ENCODE measurements around the gene MTHFR.

Gene MTHFR

DNA sequence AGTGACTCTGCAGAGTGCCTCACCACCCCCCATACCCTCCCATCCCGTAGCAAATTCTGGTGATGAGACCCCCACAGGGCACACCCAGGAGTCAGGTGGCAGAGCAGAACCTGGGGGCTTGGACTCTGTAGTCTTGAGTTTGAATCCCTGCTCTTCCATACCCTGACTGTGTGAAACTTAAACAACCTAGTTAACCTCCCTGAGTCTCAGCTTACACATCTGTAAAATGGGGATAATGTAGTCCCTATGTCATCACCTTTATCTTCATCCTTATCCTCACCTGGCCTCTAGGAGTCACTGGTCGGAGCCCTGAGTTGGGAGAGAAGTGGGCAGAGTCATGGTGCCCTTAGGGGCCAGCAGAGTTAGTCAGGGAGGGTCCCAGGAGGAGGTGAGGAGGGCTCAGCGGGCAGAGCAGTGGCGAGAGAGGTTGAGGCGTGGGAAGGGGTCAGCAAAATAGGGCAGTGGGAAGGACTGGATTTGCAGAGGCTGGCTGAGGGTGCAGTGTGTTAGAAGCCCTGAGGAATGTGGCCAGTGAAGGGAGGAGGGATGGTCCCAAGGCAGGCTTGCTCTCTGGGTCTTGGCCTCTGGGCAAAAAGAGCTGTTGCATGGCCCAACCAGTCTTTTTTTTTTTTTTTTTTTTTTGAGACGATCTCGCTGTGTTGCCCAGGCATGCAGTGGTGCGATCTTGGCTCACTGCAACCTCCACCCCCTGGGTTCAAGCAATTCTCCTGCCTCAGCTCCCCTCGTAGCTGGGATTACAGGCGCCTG lies 25.2 kb downstream of the MTHFR start:
- DNase-seq: no peak

DNA sequence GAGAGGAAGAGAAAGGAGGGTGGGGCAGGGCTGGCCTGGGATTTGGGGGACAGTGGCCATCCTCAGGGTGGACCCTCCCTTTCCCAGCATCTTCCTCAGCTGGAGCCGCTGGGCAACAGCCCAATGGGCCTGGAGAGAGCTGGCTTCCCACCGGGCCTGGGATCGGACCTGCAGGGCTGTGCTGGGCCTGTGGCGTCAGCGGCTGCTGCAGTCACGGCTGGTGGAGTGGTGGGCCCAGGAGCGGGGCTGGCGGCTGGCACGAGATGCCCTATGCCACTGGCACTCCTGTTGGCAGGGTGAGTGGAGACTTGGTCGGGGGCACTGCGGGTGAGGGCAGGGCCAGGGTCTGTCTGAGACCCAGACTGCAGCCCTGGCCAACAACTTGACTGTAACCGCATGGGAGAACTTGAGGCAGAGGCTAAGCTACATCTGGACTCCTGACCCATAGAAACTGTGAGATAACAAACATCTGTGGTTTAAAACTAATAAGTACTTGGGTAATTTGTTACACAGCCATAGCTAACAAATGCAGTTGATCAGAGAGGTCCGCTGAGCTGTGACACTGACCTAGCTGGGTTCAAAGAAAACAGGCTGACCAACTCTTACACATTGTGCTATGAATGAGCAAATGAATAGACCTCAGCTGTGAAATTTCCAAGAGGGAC lies 25.9 kb downstream of the MTHFR start:
- DNase-seq: no peak

DNA sequence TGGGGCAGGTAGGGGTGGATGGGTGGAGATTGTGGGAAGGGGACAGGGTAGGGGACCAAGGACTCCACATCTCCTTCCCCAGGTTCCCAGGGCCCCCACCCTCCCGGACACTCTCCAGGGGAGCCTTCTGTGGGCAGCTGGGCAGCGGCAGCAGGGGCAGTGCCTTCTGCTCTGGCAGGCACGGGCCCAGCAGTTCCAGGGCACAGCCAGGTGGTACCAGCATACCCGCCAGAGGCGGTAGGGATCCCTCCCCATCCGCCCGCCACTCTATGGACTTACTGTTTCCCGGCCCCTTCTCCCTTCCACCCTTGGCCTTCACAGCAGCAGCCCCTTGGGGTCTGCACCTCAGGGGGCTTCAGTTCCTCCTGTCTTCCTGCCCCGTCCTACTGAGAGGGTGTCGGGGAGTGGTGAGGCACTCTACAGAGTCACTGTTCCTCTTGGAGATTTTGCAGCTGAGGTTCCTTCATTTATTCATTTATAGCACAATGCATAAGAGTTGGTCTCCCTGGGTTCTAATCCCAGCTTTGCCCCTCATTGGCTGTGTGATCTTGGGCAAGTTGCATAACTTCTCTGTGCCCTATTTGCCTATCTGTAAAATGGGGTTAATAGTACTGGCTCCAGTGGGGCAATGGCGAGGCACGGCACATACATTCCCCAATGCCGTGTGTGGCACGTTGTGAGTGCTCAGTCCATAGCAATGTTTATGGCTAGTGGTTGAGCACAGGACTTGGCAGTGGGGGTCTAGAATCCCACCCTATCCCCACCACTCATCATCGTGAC lies 26.7 kb downstream of the MTHFR start:
- no peak for DNase-seq

DNA sequence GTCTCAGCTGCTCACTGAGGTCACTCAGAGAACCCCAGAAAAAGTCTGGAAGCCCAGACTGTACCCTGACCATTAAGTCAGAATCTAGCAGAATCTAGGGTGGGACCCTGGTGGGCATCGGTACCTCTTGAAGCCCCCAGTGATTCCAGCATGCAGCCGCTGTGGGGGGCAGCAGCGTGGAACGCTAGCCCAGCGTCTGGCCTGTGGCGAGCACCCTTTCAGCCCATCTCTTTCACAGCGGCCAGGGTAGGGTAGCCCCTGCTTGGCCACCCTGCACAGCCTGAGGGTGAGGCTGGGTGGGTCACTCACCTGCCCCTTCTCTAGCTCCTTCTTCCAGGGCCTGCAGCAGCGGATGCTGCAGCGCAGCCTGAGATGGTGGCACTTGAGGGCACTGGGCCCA lies 27.4 kb downstream of the MTHFR start:
- DNase-seq: no peak

DNA sequence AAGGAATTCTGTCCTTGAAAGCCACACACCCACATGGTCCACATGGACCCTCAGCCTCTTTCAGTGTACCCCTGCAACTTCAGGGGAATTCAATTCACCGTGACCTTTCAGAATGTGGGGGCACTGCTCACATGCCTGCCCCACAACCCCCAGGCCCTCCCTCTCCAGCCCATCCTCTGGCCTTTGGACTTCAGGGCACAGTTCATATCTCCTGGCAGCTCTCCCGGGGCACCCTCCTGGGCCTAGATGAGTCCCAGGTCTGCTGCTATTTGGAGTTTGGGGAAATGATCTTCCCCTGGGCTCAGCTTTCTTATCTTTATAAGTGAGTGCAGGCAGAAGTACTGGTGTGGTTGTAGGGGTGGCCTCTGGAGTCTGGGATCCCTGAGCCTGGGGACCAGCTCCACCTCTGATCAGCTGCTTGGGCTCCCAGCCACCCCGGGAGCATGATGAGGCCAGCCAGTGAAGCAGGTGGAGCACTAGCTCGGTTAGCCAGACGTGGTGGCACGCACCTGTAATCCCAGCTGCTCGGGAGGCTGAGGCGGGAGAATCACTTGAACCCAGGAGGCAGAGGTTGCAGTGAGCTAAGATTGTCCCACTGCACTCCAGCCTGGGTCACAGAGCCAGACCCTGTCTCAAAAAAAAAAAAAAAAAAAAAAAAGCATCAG lies 28.0 kb downstream of the MTHFR start:
- no peak for DNase-seq

DNA sequence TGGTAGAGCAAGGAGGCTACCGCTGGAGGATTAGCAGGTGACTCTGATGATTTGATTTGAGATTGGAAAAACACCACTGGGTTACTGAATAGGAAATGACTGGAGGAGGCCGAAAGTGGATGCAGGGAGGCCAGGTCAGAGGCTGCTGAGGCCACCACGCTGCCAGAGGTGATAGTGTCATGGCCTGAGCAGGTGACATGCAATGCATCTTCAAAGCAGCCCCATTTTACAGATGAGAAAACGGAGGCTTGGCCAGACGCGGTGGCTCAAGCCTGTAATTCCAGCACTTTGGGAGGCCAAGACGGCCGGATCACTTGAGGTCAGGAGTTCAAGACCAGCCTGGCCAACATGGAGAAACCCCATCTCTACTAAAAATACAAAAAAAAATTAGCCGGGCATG lies 31.0 kb downstream of the MTHFR start:
- DNase-seq: no peak

DNA sequence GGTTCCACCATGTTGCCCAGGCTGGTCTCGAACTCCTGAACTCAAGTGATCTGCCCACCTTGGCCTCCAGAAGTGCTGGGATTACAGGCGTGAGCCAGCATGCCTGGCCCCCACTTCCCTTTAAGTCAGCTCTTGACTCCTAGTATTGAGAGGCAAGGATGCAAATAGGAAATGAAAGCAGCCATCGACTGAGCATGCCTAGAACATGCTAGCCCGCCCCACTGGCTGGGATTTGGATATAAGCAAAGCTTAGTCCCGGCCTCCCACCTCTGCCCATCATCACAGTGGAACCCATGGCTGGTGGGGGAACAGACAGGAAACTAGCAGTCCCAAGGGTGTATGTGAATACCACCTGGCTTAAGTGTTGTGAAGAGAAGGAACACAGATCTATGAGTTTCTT lies 33.3 kb downstream of the MTHFR start:
- no peak for DNase-seq

DNA sequence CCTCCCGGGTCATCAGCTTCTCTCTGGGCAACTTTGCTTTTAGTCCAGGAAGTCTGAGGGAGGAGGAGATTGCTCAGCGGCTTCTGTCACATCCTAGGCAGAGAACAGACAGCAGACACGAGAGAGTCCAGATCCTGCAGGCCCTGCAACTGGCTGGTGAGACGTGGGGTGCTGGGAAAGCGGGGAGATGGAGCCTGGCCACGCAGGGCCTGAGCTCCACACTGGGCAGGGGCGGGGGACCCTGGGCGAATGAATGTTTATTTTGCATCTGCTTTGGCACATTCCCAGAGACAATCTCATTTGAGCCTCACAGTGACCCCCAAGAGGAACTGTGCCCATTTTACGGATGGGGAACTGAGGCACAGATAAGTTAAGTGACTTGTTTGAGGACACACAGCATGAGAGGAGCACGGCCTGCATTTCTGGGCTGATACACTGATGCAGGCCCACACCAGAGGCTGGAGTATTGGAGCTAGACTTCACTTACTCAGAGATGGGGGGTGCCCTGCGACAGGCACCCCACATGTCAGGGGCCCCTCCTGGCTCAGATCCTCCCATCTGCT lies 34.2 kb downstream of the MTHFR start:
- no peak for DNase-seq

DNA sequence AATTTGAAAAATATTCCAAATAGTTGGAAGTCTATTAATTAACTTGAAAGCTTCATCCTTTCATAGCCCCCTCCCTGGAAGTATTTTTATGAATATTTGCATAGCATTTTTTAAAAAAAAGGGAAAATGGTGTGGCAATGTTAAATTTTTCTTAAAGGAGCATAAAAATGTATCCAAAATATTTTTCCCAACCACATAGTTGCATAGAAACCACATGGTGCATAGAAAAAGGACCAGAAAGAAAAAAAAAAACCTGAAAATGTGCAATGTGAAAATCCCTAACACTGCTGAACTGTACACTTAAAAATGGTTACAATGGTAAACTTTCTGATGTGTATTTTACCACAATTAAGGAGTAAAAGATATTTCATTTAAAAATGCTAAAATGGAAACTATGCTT lies 35.8 kb downstream of the MTHFR start:
- no peak for DNase-seq

DNA sequence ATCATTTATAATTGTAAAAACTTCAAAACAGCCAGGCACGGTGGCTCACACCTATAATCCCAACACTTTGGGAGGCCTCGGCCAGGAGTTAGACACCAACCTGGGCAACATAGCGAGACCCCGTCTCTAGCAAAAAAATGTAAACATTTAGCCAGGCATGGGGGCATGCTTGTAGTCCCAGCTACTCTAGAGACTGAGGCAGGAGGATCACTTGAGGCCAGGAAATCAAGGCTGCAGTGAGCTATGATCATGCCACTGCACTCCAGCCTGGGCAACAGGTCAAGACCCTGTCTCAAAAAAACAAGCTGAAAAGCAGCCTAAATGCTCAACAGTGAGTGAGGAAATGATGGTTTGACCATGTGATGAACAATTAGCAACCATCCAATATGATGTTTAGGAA lies 36.5 kb downstream of the MTHFR start:
- DNase-seq: no peak

DNA sequence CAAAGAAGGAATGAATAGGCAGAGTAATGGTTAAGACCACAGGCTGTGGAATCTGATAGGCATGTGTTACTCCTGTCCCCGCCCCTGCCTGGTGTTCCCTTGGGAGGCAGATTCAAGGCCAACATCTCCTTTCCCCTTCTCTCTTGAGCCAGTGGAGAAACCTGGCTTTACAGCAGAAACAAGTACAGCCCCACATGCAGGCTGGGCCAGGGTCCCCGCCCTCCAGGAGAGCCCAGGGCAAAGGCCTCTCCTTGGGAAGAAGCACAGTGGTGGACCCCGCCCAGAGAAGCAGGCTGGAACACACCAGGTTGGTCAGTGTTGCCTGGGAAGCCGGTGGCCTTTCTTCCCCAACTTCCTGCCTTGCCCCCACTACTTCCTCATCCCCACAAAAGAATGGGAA lies 36.9 kb downstream of the MTHFR start:
- no peak for DNase-seq

DNA sequence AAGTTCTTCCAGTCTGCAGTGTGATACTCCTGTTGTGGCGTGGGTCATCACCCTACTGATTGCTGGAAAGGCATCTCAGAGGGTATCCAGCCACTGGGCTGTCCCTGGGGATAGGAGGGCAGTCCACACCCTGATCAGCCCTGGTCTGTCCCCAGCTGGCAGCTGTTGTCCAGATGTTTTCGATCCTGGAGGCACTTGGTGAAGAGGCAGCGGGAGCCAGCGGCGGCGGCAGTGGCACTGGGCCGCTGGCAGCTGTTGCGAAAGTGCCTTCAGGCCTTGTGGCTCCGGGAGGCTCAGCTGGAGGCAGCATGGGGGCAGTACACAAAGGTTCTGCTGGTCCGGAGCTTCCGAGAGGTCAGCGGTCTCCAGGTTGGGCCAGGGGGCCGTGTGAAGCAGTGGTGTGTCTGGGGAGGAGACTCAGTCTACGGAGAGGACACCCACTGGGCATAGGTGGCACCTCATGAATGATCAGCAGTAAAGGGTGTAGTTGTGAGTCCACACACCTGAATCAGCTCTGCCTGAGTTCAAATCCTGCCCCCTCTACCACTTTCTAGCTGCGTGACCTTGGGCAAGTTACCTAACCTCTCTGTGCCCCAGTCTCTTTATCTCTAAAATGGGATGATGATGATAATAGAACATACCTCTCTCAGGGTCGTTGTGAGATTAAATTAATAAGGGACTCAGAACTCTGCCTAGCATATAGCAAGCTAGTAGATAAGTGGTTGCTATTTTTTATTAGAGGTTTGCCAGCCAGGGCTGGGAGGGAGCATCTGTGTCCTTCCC lies 37.7 kb downstream of the MTHFR start:
- DNase-seq: no peak

DNA sequence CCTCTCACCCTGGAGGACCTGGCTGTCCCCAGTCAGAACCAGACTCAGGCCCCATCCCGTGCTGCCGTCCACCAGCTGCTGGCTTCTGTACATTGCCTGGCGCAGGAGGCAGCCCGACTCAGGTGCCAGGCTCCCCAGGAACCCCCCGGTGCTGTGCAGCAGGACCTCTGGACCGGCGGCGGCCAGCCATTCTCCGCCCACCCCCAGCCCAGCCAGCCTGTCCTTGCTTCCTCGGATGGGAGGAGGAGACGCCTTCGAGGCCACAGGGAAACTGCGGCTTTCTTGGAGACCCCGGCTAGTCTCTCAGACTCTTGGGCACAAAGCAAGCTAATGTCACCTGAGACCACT lies 39.4 kb downstream of the MTHFR start:
- no peak for DNase-seq

DNA sequence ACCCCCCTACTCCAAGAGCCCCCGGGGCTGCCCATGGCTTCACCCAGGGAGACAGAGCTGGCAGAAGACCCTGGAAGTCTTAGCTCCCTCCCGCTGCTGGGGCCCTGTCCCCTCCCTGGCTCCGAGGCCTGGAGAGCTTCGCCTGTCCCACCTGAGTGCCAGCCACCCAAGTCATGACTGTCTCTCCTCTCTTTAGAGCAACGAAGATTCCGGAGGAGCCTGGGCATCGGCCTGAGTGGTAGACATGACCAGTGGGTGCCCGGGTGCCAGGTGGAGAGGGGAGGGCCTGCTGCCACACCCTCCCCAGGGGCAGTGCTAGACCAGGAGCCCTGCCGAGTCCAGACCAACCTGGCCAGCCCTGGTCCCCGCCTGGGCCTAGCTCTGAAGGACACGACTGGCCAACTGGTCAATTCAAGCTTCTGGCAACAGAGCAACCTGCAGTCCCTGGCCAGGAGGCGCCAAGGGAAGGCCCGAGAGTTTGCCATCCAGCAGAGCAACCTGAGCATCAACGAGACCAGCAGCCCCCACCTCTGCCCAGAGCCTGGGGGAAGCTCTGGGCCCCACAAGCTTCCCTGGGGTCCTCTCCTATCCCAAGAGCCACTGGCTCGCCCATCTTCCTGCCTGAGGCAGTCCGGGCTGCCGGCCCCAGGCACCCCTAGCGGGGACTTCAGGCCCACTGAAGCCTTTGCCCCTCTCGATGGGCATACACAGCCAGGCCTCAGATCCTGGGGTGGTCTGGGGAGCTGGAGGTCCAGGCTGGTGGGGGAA lies 39.9 kb downstream of the MTHFR start:
- DNase-seq: no peak

DNA sequence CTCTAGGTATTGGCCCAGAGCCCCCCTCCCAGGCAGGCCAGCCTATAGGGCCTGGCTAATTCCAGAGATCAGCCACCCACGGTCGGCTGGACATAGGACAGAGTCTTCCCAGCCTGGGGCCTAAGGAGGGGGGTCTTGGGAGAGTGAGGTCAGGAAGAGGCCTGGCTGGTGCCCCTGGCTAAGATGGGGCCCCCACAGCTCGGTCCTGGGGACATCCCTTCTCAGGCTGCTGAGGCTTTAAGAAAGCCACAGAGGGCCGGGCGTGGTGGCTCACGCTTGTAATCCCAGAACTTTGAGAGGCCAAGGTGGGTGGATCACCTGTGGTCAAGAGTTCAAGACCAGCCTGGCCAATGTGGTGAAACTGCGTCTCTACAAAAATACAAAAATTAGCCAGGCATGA lies 41.2 kb downstream of the MTHFR start:
- no peak for DNase-seq

DNA sequence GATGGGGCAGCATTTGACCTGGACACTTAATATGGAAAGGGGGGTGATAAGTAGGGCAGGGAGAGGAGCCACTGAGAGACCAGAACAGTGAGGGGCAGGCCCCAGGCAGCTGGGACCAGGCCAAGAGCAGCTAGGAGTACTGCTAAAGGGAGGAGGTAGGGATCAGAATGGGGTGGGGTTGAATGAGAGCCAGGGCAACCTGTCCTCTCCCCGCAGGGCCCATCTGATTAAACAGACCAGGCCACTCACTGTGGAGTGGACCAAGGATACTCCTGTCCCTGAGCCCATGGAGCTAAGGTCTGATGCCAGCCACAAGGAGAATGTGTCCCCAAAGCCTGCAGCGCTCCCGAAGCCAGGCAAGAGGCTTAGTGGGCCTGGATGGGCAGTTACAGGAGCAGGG lies 41.6 kb downstream of the MTHFR start:
- DNase-seq: no peak

DNA sequence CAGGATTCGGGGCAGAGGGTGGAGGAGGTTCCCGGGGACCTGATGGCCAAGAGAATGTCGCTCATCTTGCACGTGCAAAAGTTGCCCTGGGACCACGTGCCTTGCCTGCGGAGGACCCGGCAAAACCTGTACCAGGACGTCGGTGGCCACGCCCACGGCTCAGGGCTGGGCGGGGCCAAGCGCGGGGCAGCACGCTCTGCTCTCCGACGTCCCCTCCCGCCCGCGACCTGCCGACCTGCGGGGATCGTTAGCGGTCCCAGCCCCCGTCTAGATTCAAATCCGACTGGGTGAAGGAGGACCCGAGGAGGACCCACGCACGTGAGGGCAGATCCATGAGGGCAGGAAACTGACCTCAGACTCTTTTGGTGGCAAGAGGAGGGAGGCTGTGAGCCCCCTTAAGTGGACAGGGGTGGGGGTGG lies 43.8 kb downstream of the MTHFR start, which contains the start of gene C1orf167:
Gene C1orf167, plus strand, starts transcription at position 206 of the 419 bp plus-strand sequence. CDS start 2,208 bp downstream, outside the sequence.
- DNase-seq: no peak

DNA sequence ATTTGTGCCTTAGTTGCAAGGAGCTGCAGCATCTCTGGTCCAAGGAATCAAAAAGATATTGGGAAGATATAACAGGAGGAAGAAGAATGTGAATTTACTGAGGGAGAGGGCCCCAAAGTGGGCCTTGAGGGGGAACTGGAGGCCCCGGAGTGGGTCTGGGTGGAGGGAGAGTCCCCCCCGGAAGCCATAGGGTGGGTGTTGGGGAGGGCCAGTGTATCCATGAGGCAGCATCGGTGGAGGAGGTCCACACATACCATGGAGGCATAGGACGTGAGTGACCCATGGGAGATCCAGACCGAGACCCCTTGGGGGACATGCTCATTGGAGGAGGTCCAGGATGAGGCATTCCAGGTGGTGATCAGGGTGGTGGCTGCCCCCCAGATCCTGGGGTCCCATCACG lies 44.5 kb downstream of the MTHFR start:
- no peak for DNase-seq

DNA sequence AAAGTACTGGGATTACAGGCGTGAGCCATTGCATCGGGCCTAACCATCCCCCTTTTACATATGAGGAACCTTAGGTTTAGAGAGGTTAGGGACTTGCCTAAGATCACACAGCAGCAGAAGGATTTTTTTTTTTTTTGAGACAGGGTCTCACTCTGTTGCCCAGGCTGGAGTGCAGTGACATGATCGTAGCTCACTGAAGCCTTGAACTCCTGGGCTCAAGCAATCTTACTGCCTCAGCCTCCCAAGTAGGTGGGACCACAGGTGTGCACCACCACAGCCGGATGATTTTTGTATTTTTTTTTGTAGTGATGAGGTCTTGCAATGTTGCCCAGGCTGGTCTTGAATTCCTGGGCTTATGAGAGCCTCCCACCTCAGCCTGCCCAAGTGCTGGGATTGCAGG lies 46.0 kb downstream of the MTHFR start:
- no peak for DNase-seq

DNA sequence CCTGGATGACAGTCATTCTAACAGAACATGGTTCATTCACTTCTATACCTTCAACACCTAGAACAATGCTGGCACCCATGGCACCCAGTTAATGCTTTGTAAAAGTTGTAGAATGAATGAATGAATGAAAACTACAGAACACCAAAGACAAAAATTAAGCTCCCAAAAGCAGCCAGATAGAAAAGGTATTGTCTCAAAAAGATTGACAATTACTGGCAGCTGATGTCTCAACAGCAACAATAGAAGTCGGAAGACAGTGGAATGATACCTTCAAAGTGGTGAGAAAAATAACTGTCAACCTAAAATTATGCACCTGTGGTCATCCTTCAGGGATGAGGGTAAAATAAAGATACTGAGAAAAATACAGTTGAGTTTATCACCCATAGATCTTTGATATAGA lies 48.7 kb downstream of the MTHFR start:
- no peak for DNase-seq

DNA sequence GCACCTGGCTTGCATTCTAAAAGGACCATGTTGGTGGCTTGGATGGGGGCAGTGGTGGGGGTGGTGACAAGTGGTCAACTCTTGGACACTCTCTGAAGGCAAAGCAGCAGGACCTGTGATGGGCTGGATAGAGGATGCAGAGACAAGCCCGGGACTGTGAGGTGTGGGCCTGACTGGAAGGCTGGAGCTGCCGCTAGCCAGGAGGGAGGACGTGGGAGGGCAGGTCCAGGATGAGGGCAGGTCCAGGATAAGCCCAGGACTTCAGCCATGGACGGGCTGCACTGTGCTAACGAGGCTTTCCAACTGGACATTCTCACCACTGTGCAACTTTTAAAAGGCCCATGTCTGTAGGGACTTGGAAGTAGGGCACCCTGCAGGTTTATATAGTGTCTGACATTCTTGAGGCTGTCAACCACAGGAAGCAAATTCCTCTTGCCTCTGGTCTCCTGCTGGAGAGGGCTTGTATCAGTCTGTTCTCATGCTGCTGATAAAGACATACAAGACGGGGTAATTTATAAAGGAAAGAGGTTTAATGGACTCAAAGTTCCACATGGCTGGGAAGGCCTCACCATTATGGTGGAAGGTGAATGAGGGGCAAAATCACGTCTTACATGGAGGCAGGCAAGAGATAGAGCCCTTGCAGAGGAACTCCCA lies 52.1 kb downstream of the MTHFR start:
- no peak for DNase-seq
